ENCODE data around the gene MPHOSPH8. TPM values are rescaled to one million over a fixed set of nuclear protein-coding genes. Genes with fewer than 3 reads are reported as not detected.

The MPHOSPH8 gene
- total RNA-seq, 4 donors from 2014 or later: 41.2 to 53.8 (median 49.3) TPM

- no peak overlapping the region for H3K27ac ChIP-seq
- DNase-seq (ENCODE audit: low spot score in 2 of 2): no peak
- H3K4me1 ChIP-seq: peaks cover 0 to 8% (median 0%) of the 10 kb centered on the region in 4 donors
- WGBS, 2 donors: 82 to 83% methylated on average over 11 of the region's 11 CpGs
- H3K27me3 ChIP-seq: no peaks in the 10 kb centered on the region
- H3K36me3 ChIP-seq: peaks cover 8 to 84% (median 22%) of the 10 kb centered on the region in 3 donors
- TF ChIP-seq POLR2A (IDR thresholded peaks at IDR 0.05) (no peak), EP300 (IDR thresholded peaks at IDR 0.05) (no peak), CTCF (IDR thresholded peaks at IDR 0.05) (no peak)
- H3K9me3 ChIP-seq: no peaks in the 10 kb centered on the region
- H3K4me3 ChIP-seq: no peak overlapping the region
These were observed 40.3 kb downstream of the MPHOSPH8 start for GRCh38 chr13:19673473-19674430.

- 92 to 94% methylated on average over 10 of the region's 10 CpGs for WGBS, 2 donors
- H3K27ac ChIP-seq: no peak overlapping the region
- H3K36me3 ChIP-seq: peaks cover 5 to 76% (median 10%) of the 10 kb centered on the region in 3 donors
These were observed 41.4 kb downstream of the MPHOSPH8 start for GRCh38 chr13:19674898-19675297.

GRCh38 chr13:19676168-19676567 is 42.7 kb downstream of the MPHOSPH8 start:
- WGBS, 2 donors: 82 to 90% methylated on average over 3 of the region's 3 CpGs
- Histone ChIP-seq H3K4me1 (peaks cover 0 to 8% (median 0%) of the 10 kb centered on the region in 4 donors), H3K27ac (no peak overlapping the region), H3K4me3 (no peak overlapping the region), H3K36me3 (peaks cover 5 to 63% (median 6%) of the 10 kb centered on the region in 3 donors), H3K27me3 (no peaks in the 10 kb centered on the region), H3K9me3 (no peaks in the 10 kb centered on the region)
- TF ChIP-seq POLR2A (IDR thresholded peaks at IDR 0.05): no peak
- no peak for TF ChIP-seq CTCF (IDR thresholded peaks at IDR 0.05)
- TF ChIP-seq EP300 (IDR thresholded peaks at IDR 0.05): no peak
- DNase-seq (ENCODE audit: low spot score in 2 of 2): no peak

More at GRCh38 chr13:19674898-19675297, 41.4 kb downstream of the MPHOSPH8 start:
- Histone ChIP-seq H3K9me3 (no peaks in the 10 kb centered on the region), H3K4me3 (no peak overlapping the region), H3K27me3 (no peaks in the 10 kb centered on the region), H3K4me1 (peaks cover 0 to 8% (median 0%) of the 10 kb centered on the region in 4 donors)
- TF ChIP-seq POLR2A (IDR thresholded peaks at IDR 0.05) (no peak), CTCF (IDR thresholded peaks at IDR 0.05) (no peak), EP300 (IDR thresholded peaks at IDR 0.05) (no peak)
- no peak for DNase-seq (ENCODE audit: low spot score in 2 of 2)

GRCh38 chr13:19680751-19681150 is 47.3 kb downstream of the MPHOSPH8 start:
- 66 to 71% methylated on average over 7 of the region's 7 CpGs for WGBS, 2 donors
- Histone ChIP-seq H3K4me1 (peaks cover 0 to 9% (median 0%) of the 10 kb centered on the region in 4 donors), H3K36me3 (peaks cover 0 to 19% (median 0%) of the 10 kb centered on the region in 3 donors), H3K27me3 (no peaks in the 10 kb centered on the region), H3K9me3 (no peaks in the 10 kb centered on the region), H3K4me3 (no peak overlapping the region), H3K27ac (no peak overlapping the region)
- no peak for TF ChIP-seq CTCF (IDR thresholded peaks at IDR 0.05)
- TF ChIP-seq POLR2A (IDR thresholded peaks at IDR 0.05): no peak
- TF ChIP-seq EP300 (IDR thresholded peaks at IDR 0.05): no peak
- DNase-seq (ENCODE audit: low spot score in 2 of 2): no peak

GRCh38 chr13:19681517-19681916 is 48.1 kb downstream of the MPHOSPH8 start:
- no peak overlapping the region for H3K27ac ChIP-seq
- H3K4me3 ChIP-seq: no peak overlapping the region
- H3K36me3 ChIP-seq: peaks cover 0 to 12% (median 0%) of the 10 kb centered on the region in 3 donors
- TF ChIP-seq EP300 (IDR thresholded peaks at IDR 0.05) (no peak), POLR2A (IDR thresholded peaks at IDR 0.05) (no peak), CTCF (IDR thresholded peaks at IDR 0.05) (no peak)
- WGBS, 2 donors: 60 to 74% methylated on average over 2 of the region's 2 CpGs
- H3K27me3 ChIP-seq: no peaks in the 10 kb centered on the region
- no peaks in the 10 kb centered on the region for H3K9me3 ChIP-seq
- DNase-seq (ENCODE audit: low spot score in 2 of 2): no peak
- H3K4me1 ChIP-seq: peaks cover 0 to 10% (median 0%) of the 10 kb centered on the region in 4 donors

Measured in tibial nerve (tissue), 4 donors.